CD14-positive monocyte (primary cell): ENCODE results near the gene S100B. TPM values are rescaled to one million over a fixed set of nuclear protein-coding genes. Genes with fewer than 3 reads are reported as not detected.

Experiments used
- DNase-seq, 3 donors: peaks; one replicate each; pipeline ENCODE4 v3.0.0-alpha.2; 2011 to 2022
- H2AFZ ChIP-seq: 2 replicates; pipeline ENCODE4 v1.6.0; 2012; ENCODE audit warnings: mild to moderate bottlenecking, low read depth, low read length, inconsistent platforms; ENCODE audit not compliant: insufficient read depth, poor library complexity, severe bottlenecking
- H3K27ac ChIP-seq, 2 donors: 1 replicate in 1 of 2; 2 replicates in 1 of 2; pipeline ENCODE4 v1.5.1; 2012 to 2013; ENCODE audit warnings: low read length in 2 of 2, control low read depth in 1 of 2, inconsistent platforms in 1 of 2, low read depth in 1 of 2, mild to moderate bottlenecking in 1 of 2
- H3K27me3 ChIP-seq, 2 donors: one replicate each; pipeline versions ENCODE4 v1.6.0 to v1.6.1; 2011 to 2013; ENCODE audit warnings: low read length in 2 of 2; ENCODE audit not compliant: control insufficient read depth in 2 of 2, insufficient read depth in 2 of 2
- H3K36me3 ChIP-seq, 2 donors: replicated peaks in 1 of 2; 1 replicate in 1 of 2; 2 replicates in 1 of 2; pipeline versions ENCODE4 v1.5.1 to v1.6.1; 2012 to 2013; ENCODE audit warnings: low read length in 2 of 2, control low read depth in 1 of 2, inconsistent platforms in 1 of 2, mild to moderate bottlenecking in 1 of 2; ENCODE audit not compliant: insufficient read depth in 2 of 2, control insufficient read depth in 1 of 2
- H3K4me1 ChIP-seq, 2 donors: 1 replicate in 1 of 2; 2 replicates in 1 of 2; pipeline versions ENCODE4 v1.5.1 to v1.6.1; 2012 to 2013; ENCODE audit warnings: low read length in 2 of 2, control low read depth in 1 of 2, inconsistent platforms in 1 of 2, mild to moderate bottlenecking in 1 of 2, moderate library complexity in 1 of 2; ENCODE audit not compliant: insufficient read depth in 2 of 2, control insufficient read depth in 1 of 2
- H3K4me2 ChIP-seq: replicated peaks from 2 replicates; pipeline ENCODE3; 2012; ENCODE audit warnings: low read length, moderate library complexity, mild to moderate bottlenecking; ENCODE audit not compliant: poor library complexity, severe bottlenecking; ENCODE audit errors: extremely low read depth
- H3K4me3 ChIP-seq, 3 experiments: fragments of 200-600 bp in 1 of 3; sonication (generic) in 1 of 3; replicated peaks in 1 of 3; 1 replicate in 2 of 3; 2 replicates in 1 of 3; pipeline ENCODE4 v1.5.1; 2011 to 2013; ENCODE audit warnings: low read length in 3 of 3, mild to moderate bottlenecking in 3 of 3, control low read depth in 2 of 3, low read depth in 2 of 3, inconsistent platforms in 1 of 3, moderate library complexity in 1 of 3
- H3K79me2 ChIP-seq: 2 replicates; pipeline ENCODE4 v1.6.0; 2012; ENCODE audit warnings: mild to moderate bottlenecking, control low read depth, inconsistent platforms, low read length, moderate library complexity; ENCODE audit not compliant: insufficient read depth
- H3K9ac ChIP-seq: 2 replicates; pipeline ENCODE4 v1.6.0; 2017; ENCODE audit warnings: low read length, mild to moderate bottlenecking; ENCODE audit not compliant: insufficient read depth, poor library complexity, severe bottlenecking
- H3K9me3 ChIP-seq, 2 donors: replicated peaks in 1 of 2; 1 replicate in 1 of 2; 2 replicates in 1 of 2; pipeline versions ENCODE4 v1.5.1 to v1.6.1; 2012 to 2013; ENCODE audit warnings: low read length in 2 of 2, control low read depth in 1 of 2; ENCODE audit not compliant: control insufficient read depth in 1 of 2, insufficient read depth in 1 of 2
- H4K20me1 ChIP-seq: 2 replicates; pipeline ENCODE4 v1.6.0; 2012; ENCODE audit warnings: mild to moderate bottlenecking, low read length, control low read depth, moderate library complexity; ENCODE audit not compliant: insufficient read depth
- H3K27ac Mint-ChIP-seq, 7 donors: one replicate each; pipeline ENCODE4 v1.8.0; 2020; ENCODE audit warnings: mild to moderate bottlenecking in 7 of 7, mixed read lengths in 7 of 7, moderate library complexity in 6 of 7, inconsistent platforms in 2 of 7
- H3K27me3 Mint-ChIP-seq, 3 donors: one replicate each; pipeline ENCODE4 v1.8.0; 2021 to 2022; ENCODE audit warnings: low read depth in 3 of 3, mild to moderate bottlenecking in 3 of 3, mixed read lengths in 3 of 3, moderate library complexity in 3 of 3, inconsistent platforms in 1 of 3
- H3K36me3 Mint-ChIP-seq, 2 donors: one replicate each; pipeline ENCODE4 v1.8.0; 2020; ENCODE audit warnings: mixed read lengths in 2 of 2, inconsistent platforms in 1 of 2, mild to moderate bottlenecking in 1 of 2
- H3K4me1 Mint-ChIP-seq: one replicate; pipeline ENCODE4 v1.8.0; 2020; ENCODE audit warnings: mild to moderate bottlenecking, mixed read lengths
- H3K4me3 Mint-ChIP-seq, 2 donors: one replicate each; pipeline ENCODE4 v1.8.0; 2020; ENCODE audit warnings: mild to moderate bottlenecking in 2 of 2, mixed read lengths in 2 of 2, moderate library complexity in 1 of 2
- H3K9me3 Mint-ChIP-seq, 7 donors: one replicate each; pipeline ENCODE4 v1.8.0; 2020 to 2022; ENCODE audit warnings: mixed read lengths in 7 of 7, mild to moderate bottlenecking in 6 of 7, moderate library complexity in 6 of 7, inconsistent platforms in 2 of 7
- WGBS: methylation state at CpG from one replicate; pipeline ENCODE4 v1.1.5; 2013; ENCODE audit warnings: missing lambda C conversion rate; ENCODE audit not compliant: insufficient coverage; 5-methylcytosine and 5-hydroxymethylcytosine counted together
- intact Hi-C, 2 donors: fragments of 100-400 bp; cut with micrococcal nuclease; formaldehyde crosslinking; loops; one replicate each; pipeline versions ENCODE4 v1.15.0 to v1.15.1; 2023
- polyA plus RNA-seq, 3 donors: library from polyadenylated mRNA; depleted of rRNA in 1 of 3; unstranded in 2 of 3; stranded (reverse) in 1 of 3; fragments of 300-500 nt in 2 of 3; fragments of >200 nt in 1 of 3; fragmentation: Illumina TruSeq in 2 of 3; gene quantifications; 1 replicate in 2 of 3; 2 replicates in 1 of 3; pipeline ENCODE4 v1.2.3, GENCODE V29; 2012 to 2021
- TF ChIP-seq, protein P1 (sequence below): fragments of 200-600 bp; IDR thresholded peaks from one replicate; pipeline ENCODE4 v1.8.0; 2022; ENCODE audit warnings: antibody characterized with exemption, mild to moderate bottlenecking

Gene S100B
- polyA plus RNA-seq, 3 donors, result 0.59 to 1.4 (median 0.67) TPM

DNA sequence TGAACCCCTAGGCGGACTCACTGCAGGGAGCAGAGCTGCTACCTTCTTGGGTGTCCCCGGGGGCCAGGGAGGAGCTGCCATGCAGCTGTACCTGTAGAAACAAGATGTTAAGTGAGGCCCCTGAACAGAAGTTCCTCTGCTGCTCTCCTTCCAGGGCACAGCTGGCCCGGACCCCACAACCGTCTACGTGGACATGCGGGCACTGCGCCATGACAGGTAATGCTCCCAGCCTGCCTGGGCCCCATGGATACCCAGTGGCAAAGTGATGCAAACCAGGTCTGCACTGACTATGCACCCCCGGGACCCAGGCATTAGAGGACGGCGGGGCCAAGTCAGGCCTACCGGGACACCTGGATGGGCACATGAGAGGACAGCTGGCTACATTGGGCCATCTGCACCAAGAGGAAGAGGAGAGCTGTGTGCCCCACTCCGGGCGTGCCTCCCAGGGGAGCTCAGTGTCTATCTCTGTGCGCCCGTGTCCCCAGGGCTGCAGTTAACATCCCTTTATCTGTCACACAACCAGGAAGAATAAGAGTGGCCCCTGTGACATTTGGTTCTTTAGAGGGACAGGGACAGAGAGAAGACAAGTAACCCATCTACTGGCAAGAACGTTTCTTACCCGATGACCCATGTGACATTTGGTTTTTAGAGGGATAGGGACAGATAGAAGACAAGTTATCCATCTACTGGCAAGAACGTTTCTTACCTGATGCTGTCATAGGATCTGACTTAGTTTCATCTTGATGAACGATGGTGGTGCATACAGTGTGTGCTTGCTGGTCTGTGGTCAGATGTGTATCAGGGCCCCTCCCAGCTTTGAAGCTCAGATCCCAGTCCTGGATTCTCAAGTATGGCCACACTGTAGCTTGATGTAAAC lies 44.1 kb downstream of the S100B start:
- WGBS, result 96% methylated on average over 17 of the region's 19 CpGs
- no peaks in the 10 kb centered on the region for H3K79me2 ChIP-seq
- peaks cover 3% of the 10 kb centered on the region for H3K4me1 Mint-ChIP-seq
- H2AFZ ChIP-seq, result no peak overlapping the region
- TF ChIP-seq, protein P1, sequence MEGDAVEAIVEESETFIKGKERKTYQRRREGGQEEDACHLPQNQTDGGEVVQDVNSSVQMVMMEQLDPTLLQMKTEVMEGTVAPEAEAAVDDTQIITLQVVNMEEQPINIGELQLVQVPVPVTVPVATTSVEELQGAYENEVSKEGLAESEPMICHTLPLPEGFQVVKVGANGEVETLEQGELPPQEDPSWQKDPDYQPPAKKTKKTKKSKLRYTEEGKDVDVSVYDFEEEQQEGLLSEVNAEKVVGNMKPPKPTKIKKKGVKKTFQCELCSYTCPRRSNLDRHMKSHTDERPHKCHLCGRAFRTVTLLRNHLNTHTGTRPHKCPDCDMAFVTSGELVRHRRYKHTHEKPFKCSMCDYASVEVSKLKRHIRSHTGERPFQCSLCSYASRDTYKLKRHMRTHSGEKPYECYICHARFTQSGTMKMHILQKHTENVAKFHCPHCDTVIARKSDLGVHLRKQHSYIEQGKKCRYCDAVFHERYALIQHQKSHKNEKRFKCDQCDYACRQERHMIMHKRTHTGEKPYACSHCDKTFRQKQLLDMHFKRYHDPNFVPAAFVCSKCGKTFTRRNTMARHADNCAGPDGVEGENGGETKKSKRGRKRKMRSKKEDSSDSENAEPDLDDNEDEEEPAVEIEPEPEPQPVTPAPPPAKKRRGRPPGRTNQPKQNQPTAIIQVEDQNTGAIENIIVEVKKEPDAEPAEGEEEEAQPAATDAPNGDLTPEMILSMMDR, result no peak
- intact Hi-C loops, result no loop called here
- no peaks in the 10 kb centered on the region for H3K4me1 ChIP-seq
- H3K27ac ChIP-seq, result peak overlapping the region in 1 of 2 donors; percentile 20
- peak overlapping the region in 3 of 7 donors; percentile 31 to 71 (median 53) for H3K27ac Mint-ChIP-seq
- H3K4me2 ChIP-seq, result no peak overlapping the region
- H3K27me3 Mint-ChIP-seq, result no peaks in the 10 kb centered on the region
- H3K27me3 ChIP-seq, result no peaks in the 10 kb centered on the region
- H4K20me1 ChIP-seq, result no peaks in the 10 kb centered on the region
- no peaks in the 10 kb centered on the region for H3K9me3 ChIP-seq
- H3K9ac ChIP-seq, result no peak overlapping the region
- no peak overlapping the region for H3K4me3 Mint-ChIP-seq
- peaks cover 87 to 98% of the 10 kb centered on the region in 2 donors for H3K36me3 ChIP-seq
- no peak overlapping the region for H3K4me3 ChIP-seq
- H3K36me3 Mint-ChIP-seq, result peaks cover 90 to 99% of the 10 kb centered on the region in 2 donors
- H3K9me3 Mint-ChIP-seq, result no peaks in the 10 kb centered on the region
- DNase-seq, result no peak

DNA sequence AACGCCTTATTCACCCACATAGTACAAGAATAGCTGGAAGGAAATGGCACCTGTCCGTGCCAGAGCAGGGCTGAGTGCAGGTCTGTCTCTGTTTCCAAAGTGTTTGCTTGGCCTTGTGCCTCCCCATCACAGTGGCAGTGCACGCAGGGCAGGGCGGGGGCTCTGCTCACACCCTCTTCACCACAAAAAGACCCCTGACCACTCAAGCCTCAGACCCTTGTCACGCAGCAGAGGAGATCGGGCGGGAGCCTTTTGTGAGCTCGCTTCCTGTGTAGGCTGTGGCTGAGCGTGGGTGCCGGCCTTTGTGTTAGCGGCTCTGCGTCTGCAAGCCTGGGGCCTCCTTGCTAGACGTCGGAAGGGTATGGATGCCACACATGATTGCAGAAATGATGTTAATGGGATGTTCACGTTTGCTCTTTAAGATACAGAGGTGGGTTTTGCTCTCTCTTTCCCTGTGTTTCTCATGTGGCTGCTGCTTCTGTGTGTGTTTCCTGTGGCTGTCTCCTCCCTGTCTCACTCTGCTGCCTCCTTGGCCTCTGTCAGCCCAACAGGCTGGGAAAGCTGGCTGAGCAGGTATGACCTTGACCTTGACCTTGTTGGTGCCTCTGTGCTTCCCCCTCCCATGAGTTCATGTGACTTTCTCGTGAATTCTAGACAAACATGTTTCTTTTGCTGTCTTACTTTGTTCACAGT lies 45.4 kb downstream of the S100B start:
- Histone ChIP-seq H3K4me1 (no peaks in the 10 kb centered on the region), H3K4me3 (no peak overlapping the region), H3K27ac (peak overlapping the region in 1 of 2 donors; percentile 44), H3K9ac (no peak overlapping the region), H2AFZ (no peak overlapping the region), H3K9me3 (no peaks in the 10 kb centered on the region), H3K27me3 (no peaks in the 10 kb centered on the region), H3K36me3 (peaks cover 87 to 96% of the 10 kb centered on the region in 2 donors), H3K79me2 (no peaks in the 10 kb centered on the region), H4K20me1 (no peaks in the 10 kb centered on the region), H3K4me2 (no peak overlapping the region)
- Mint-ChIP-seq H3K27ac (peak overlapping the region in 4 of 7 donors; percentile 5 to 71 (median 24)), H3K4me3 (no peak overlapping the region), H3K9me3 (no peaks in the 10 kb centered on the region), H3K4me1 (peaks cover 3% of the 10 kb centered on the region), H3K27me3 (no peaks in the 10 kb centered on the region), H3K36me3 (peaks cover 86 to 98% of the 10 kb centered on the region in 2 donors)
- intact Hi-C loops, result no loop called here
- DNase-seq, result no peak
- WGBS, result 94% methylated on average over 7 of the region's 16 CpGs
- TF ChIP-seq, protein P1, result no peak
